Measurements from ENCODE around the gene SGCD. TPM values are rescaled to one million over a fixed set of nuclear protein-coding genes. Genes with fewer than 3 reads are reported as not detected.
"Not testable (repeated sequence)": the region's sequence is repeated elsewhere in the genome, so short reads cannot be mapped to it uniquely, and the experiment has no call there.

SGCD gene
- total RNA-seq, 1 donor = 0.10 TPM

- no peaks in the 10 kb centered on the region for H3K27me3 ChIP-seq (ENCODE audit: insufficient read depth, low read length)
- H3K4me1 ChIP-seq (ENCODE audit: insufficient read depth, low read length) = no peaks in the 10 kb centered on the region
- no peaks in the 10 kb centered on the region for H3K9me3 ChIP-seq (ENCODE audit: low read depth, low read length)
- H3K4me3 ChIP-seq (ENCODE audit: low read length) = no peak overlapping the region
These were observed 268.3 kb downstream of the SGCD start for GRCh38 chr5:156595132-156595787.

- Histone ChIP-seq H3K4me3 (ENCODE audit: low read length) (no peak overlapping the region), H3K27me3 (ENCODE audit: insufficient read depth, low read length) (no peaks in the 10 kb centered on the region), H3K4me1 (ENCODE audit: insufficient read depth, low read length) (no peaks in the 10 kb centered on the region), H3K9me3 (ENCODE audit: low read depth, low read length) (peaks cover 6% of the 10 kb centered on the region)
These were observed 270.3 kb downstream of the SGCD start for GRCh38 chr5:156597276-156597675.

GRCh38 chr5:156598964-156599363 lies 272.0 kb downstream of the SGCD start:
- Histone ChIP-seq H3K4me3 (ENCODE audit: low read length) (no peak overlapping the region), H3K9me3 (ENCODE audit: low read depth, low read length) (peaks cover 23% of the 10 kb centered on the region), H3K4me1 (ENCODE audit: insufficient read depth, low read length) (no peaks in the 10 kb centered on the region), H3K27me3 (ENCODE audit: insufficient read depth, low read length) (no peaks in the 10 kb centered on the region)

GRCh38 chr5:156610582-156610981 lies 283.6 kb downstream of the SGCD start:
- H3K9me3 ChIP-seq (ENCODE audit: low read depth, low read length); H3K4me1 ChIP-seq (ENCODE audit: insufficient read depth, low read length); H3K4me3 ChIP-seq (ENCODE audit: low read length); H3K27me3 ChIP-seq (ENCODE audit: insufficient read depth, low read length): not testable (repeated sequence)

- H3K4me3 ChIP-seq (ENCODE audit: low read length) = no peak overlapping the region
- no peaks in the 10 kb centered on the region for H3K9me3 ChIP-seq (ENCODE audit: low read depth, low read length)
- H3K27me3 ChIP-seq (ENCODE audit: insufficient read depth, low read length) = no peaks in the 10 kb centered on the region
- H3K4me1 ChIP-seq (ENCODE audit: insufficient read depth, low read length) = no peaks in the 10 kb centered on the region
These were observed 288.9 kb downstream of the SGCD start for GRCh38 chr5:156615901-156616300.

GRCh38 chr5:156617426-156617825 lies 290.5 kb downstream of the SGCD start:
- Histone ChIP-seq H3K9me3 (ENCODE audit: low read depth, low read length) (no peaks in the 10 kb centered on the region), H3K27me3 (ENCODE audit: insufficient read depth, low read length) (no peaks in the 10 kb centered on the region), H3K4me1 (ENCODE audit: insufficient read depth, low read length) (no peaks in the 10 kb centered on the region), H3K4me3 (ENCODE audit: low read length) (no peak overlapping the region)

- Histone ChIP-seq H3K4me3 (ENCODE audit: low read length) (no peak overlapping the region), H3K27me3 (ENCODE audit: insufficient read depth, low read length) (no peaks in the 10 kb centered on the region), H3K4me1 (ENCODE audit: insufficient read depth, low read length) (no peaks in the 10 kb centered on the region), H3K9me3 (ENCODE audit: low read depth, low read length) (no peaks in the 10 kb centered on the region)
These were observed 291.6 kb downstream of the SGCD start for GRCh38 chr5:156618601-156619000.

- H3K4me3 ChIP-seq (ENCODE audit: low read length) = no peak overlapping the region
- no peaks in the 10 kb centered on the region for H3K9me3 ChIP-seq (ENCODE audit: low read depth, low read length)
- no peaks in the 10 kb centered on the region for H3K27me3 ChIP-seq (ENCODE audit: insufficient read depth, low read length)
- no peaks in the 10 kb centered on the region for H3K4me1 ChIP-seq (ENCODE audit: insufficient read depth, low read length)
These were observed 294.8 kb downstream of the SGCD start for GRCh38 chr5:156621719-156622118.

GRCh38 chr5:156623381-156624040 lies 296.5 kb downstream of the SGCD start:
- Histone ChIP-seq H3K27me3 (ENCODE audit: insufficient read depth, low read length) (no peaks in the 10 kb centered on the region), H3K4me3 (ENCODE audit: low read length) (no peak overlapping the region), H3K9me3 (ENCODE audit: low read depth, low read length) (no peaks in the 10 kb centered on the region), H3K4me1 (ENCODE audit: insufficient read depth, low read length) (no peaks in the 10 kb centered on the region)

- no peaks in the 10 kb centered on the region for H3K9me3 ChIP-seq (ENCODE audit: low read depth, low read length)
- no peaks in the 10 kb centered on the region for H3K4me1 ChIP-seq (ENCODE audit: insufficient read depth, low read length)
- no peaks in the 10 kb centered on the region for H3K27me3 ChIP-seq (ENCODE audit: insufficient read depth, low read length)
- no peak overlapping the region for H3K4me3 ChIP-seq (ENCODE audit: low read length)
These were observed 297.7 kb downstream of the SGCD start for GRCh38 chr5:156624686-156625085.

GRCh38 chr5:156628421-156628820 lies 301.5 kb downstream of the SGCD start:
- no peaks in the 10 kb centered on the region for H3K27me3 ChIP-seq (ENCODE audit: insufficient read depth, low read length)
- no peaks in the 10 kb centered on the region for H3K9me3 ChIP-seq (ENCODE audit: low read depth, low read length)
- no peak overlapping the region for H3K4me3 ChIP-seq (ENCODE audit: low read length)
- H3K4me1 ChIP-seq (ENCODE audit: insufficient read depth, low read length) = no peaks in the 10 kb centered on the region

GRCh38 chr5:156631005-156631404 lies 304.0 kb downstream of the SGCD start:
- Histone ChIP-seq H3K9me3 (ENCODE audit: low read depth, low read length) (no peaks in the 10 kb centered on the region), H3K4me3 (ENCODE audit: low read length) (no peak overlapping the region), H3K4me1 (ENCODE audit: insufficient read depth, low read length) (no peaks in the 10 kb centered on the region), H3K27me3 (ENCODE audit: insufficient read depth, low read length) (no peaks in the 10 kb centered on the region)

GRCh38 chr5:156634301-156634700 lies 307.3 kb downstream of the SGCD start:
- Histone ChIP-seq H3K4me3 (ENCODE audit: low read length) (no peak overlapping the region), H3K9me3 (ENCODE audit: low read depth, low read length) (no peaks in the 10 kb centered on the region), H3K4me1 (ENCODE audit: insufficient read depth, low read length) (no peaks in the 10 kb centered on the region), H3K27me3 (ENCODE audit: insufficient read depth, low read length) (no peaks in the 10 kb centered on the region)

- H3K4me3 ChIP-seq (ENCODE audit: low read length) = no peak overlapping the region
- H3K4me1 ChIP-seq (ENCODE audit: insufficient read depth, low read length) = no peaks in the 10 kb centered on the region
- H3K27me3 ChIP-seq (ENCODE audit: insufficient read depth, low read length) = no peaks in the 10 kb centered on the region
- no peaks in the 10 kb centered on the region for H3K9me3 ChIP-seq (ENCODE audit: low read depth, low read length)
These were observed 313.8 kb downstream of the SGCD start for GRCh38 chr5:156640691-156641241.

- Histone ChIP-seq H3K4me1 (ENCODE audit: insufficient read depth, low read length) (no peaks in the 10 kb centered on the region), H3K9me3 (ENCODE audit: low read depth, low read length) (no peaks in the 10 kb centered on the region), H3K4me3 (ENCODE audit: low read length) (no peak overlapping the region), H3K27me3 (ENCODE audit: insufficient read depth, low read length) (peaks cover 3% of the 10 kb centered on the region)
These were observed 314.7 kb downstream of the SGCD start for GRCh38 chr5:156641686-156642085.

GRCh38 chr5:156647034-156647451 lies 320.1 kb downstream of the SGCD start:
- H3K4me1 ChIP-seq (ENCODE audit: insufficient read depth, low read length) = no peaks in the 10 kb centered on the region
- H3K27me3 ChIP-seq (ENCODE audit: insufficient read depth, low read length) = peaks cover 3% of the 10 kb centered on the region
- no peak overlapping the region for H3K4me3 ChIP-seq (ENCODE audit: low read length)
- no peaks in the 10 kb centered on the region for H3K9me3 ChIP-seq (ENCODE audit: low read depth, low read length)
